ENCODE results near the gene DMPK. TPM values are rescaled to one million over a fixed set of nuclear protein-coding genes. Genes with fewer than 3 reads are reported as not detected.
A peak's percentile ranks its signal among the peaks of the same experiment; 100 is the strongest.

Gene DMPK
- total RNA-seq, 1 experiment from 2014 or later, result 18.3 TPM

GRCh38 chr19:45817010-45817724 lies 34.9 kb upstream of the DMPK start:
- no peaks in the 10 kb centered on the region for H3K27me3 ChIP-seq (ENCODE audit: low read length)
- ChIA-PET POLR2A (ENCODE audit: unreplicated experiment) (no interaction called here), CTCF (interaction anchor here (0.5 to 0.7 kb wide), 7 partner anchors 11 to 438 kb away, joined by 3 to 13 read pairs (median 5); partner anchors contain the start of genes FBXO46 and SIX5)
- no peak overlapping the region for H3K27ac ChIP-seq (ENCODE audit: low read length)
- TF ChIP-seq EZH2phosphoT487 (IDR thresholded peaks at IDR 0.05; ENCODE audit: borderline replicate concordance, low read length) (no peak), CTCF (conservative IDR thresholded peaks at IDR 0.05; ENCODE audit: low read depth, low read length) (peak; percentile 92), EZH2 (IDR thresholded peaks at IDR 0.05; ENCODE audit: low read length, unreplicated experiment) (no peak)
- no peaks in the 10 kb centered on the region; the same call in 1 of the 2 replicates for H3K36me3 ChIP-seq (ENCODE audit: low read depth, low read length)
- no peak overlapping the region for H3K9ac ChIP-seq (ENCODE audit: low read length)
- no peaks in the 10 kb centered on the region for H3K9me3 ChIP-seq (ENCODE audit: low read length)
- H3F3A ChIP-seq (ENCODE audit: low read length, unreplicated experiment), result no peaks in the 10 kb centered on the region
- H2AFZ ChIP-seq (ENCODE audit: low read length), result no peak overlapping the region
- DNase-seq (peak; percentile 91), ATAC-seq (peak; percentile 90)
- H3K4me2 ChIP-seq (ENCODE audit: low read length), result no peak overlapping the region
- H3K79me2 ChIP-seq (ENCODE audit: low read length), result no peaks in the 10 kb centered on the region
- H3K9me2 ChIP-seq (replicated peaks; ENCODE audit: low read length), result no peaks in the 10 kb centered on the region
- H3K4me3 ChIP-seq (ENCODE audit: low read length), result no peak overlapping the region
- intact Hi-C loops (cut with micrococcal nuclease), result loop anchor here (1.0 kb wide), 1 partner anchor 18 kb away; no protein-coding TSS in a partner anchor
- no peaks in the 10 kb centered on the region for H4K20me1 ChIP-seq (ENCODE audit: low read length)
- no peaks in the 10 kb centered on the region; the same call in 1 of the 2 replicates for H3K4me1 ChIP-seq (ENCODE audit: insufficient read depth, low read length)
- no TSS peak for BruUV-seq (replicated peaks)

GRCh38 chr19:45816236-45817009 lies 34.1 kb upstream of the DMPK start:
- H3K36me3 ChIP-seq (ENCODE audit: low read depth, low read length), result no peaks in the 10 kb centered on the region; the same call in 1 of the 2 replicates
- no peaks in the 10 kb centered on the region for H4K20me1 ChIP-seq (ENCODE audit: low read length)
- no peaks in the 10 kb centered on the region for H3F3A ChIP-seq (ENCODE audit: low read length, unreplicated experiment)
- no peak for TF ChIP-seq EZH2phosphoT487 (IDR thresholded peaks at IDR 0.05; ENCODE audit: borderline replicate concordance, low read length)
- TF ChIP-seq CTCF (conservative IDR thresholded peaks at IDR 0.05; ENCODE audit: low read depth, low read length), result no peak
- no peak for TF ChIP-seq EZH2 (IDR thresholded peaks at IDR 0.05; ENCODE audit: low read length, unreplicated experiment)
- BruUV-seq (replicated peaks), result no TSS peak
- ChIA-PET CTCF (interaction anchor here (0.5 to 0.7 kb wide), 7 partner anchors 10 to 438 kb away, joined by 3 to 13 read pairs (median 5); partner anchors contain the start of genes FBXO46 and SIX5), POLR2A (ENCODE audit: unreplicated experiment) (no interaction called here)
- no peaks in the 10 kb centered on the region; the same call in 1 of the 2 replicates for H3K4me1 ChIP-seq (ENCODE audit: insufficient read depth, low read length)
- no peaks in the 10 kb centered on the region for H3K9me2 ChIP-seq (replicated peaks; ENCODE audit: low read length)
- H3K4me2 ChIP-seq (ENCODE audit: low read length), result no peak overlapping the region
- H3K27me3 ChIP-seq (ENCODE audit: low read length), result no peaks in the 10 kb centered on the region
- ATAC-seq, result no peak
- H2AFZ ChIP-seq (ENCODE audit: low read length), result no peak overlapping the region
- H3K27ac ChIP-seq (ENCODE audit: low read length), result no peak overlapping the region
- intact Hi-C loops (cut with micrococcal nuclease), result loop anchor here (1.0 kb wide), 1 partner anchor 17 kb away; no protein-coding TSS in a partner anchor
- no peak overlapping the region for H3K4me3 ChIP-seq (ENCODE audit: low read length)
- H3K9me3 ChIP-seq (ENCODE audit: low read length), result no peaks in the 10 kb centered on the region
- no peak for DNase-seq
- no peaks in the 10 kb centered on the region for H3K79me2 ChIP-seq (ENCODE audit: low read length)
- H3K9ac ChIP-seq (ENCODE audit: low read length), result no peak overlapping the region

Measured in PC-3 (cell line).